HepG2 (cell line): ENCODE measurements around the gene ZNF24. TPM values are rescaled to one million over a fixed set of nuclear protein-coding genes. Genes with fewer than 3 reads are reported as not detected.

Source experiments
- AKAP8 ChIP-seq: sonication (generic); formaldehyde crosslinking; IDR thresholded peaks from 2 replicates; pipeline ENCODE4 v1.5.1; 2020; ENCODE audit warnings: mild to moderate bottlenecking, missing genetic modification reagents
- KLF13 ChIP-seq: sonication (generic); formaldehyde crosslinking; IDR thresholded peaks from 2 replicates; pipeline ENCODE4 v1.4.0; 2020; ENCODE audit warnings: mild to moderate bottlenecking, missing genetic modification reagents
- KLF9 ChIP-seq: IDR thresholded peaks from 2 replicates; pipeline ENCODE4 v1.6.1; 2016; ENCODE audit warnings: low read depth
- MZF1 ChIP-seq: sonication (generic); formaldehyde crosslinking; IDR thresholded peaks from 2 replicates; pipeline ENCODE4 v1.8.1; 2023; ENCODE audit warnings: mild to moderate bottlenecking, missing genetic modification reagents, borderline replicate concordance
- SMC3 ChIP-seq: IDR thresholded peaks from 2 replicates; pipeline ENCODE4 v1.6.1; 2011; ENCODE audit warnings: low read length, improper control_type of control experiment
- XBP1 ChIP-seq: sonication (generic); formaldehyde crosslinking; IDR thresholded peaks from 2 replicates; pipeline ENCODE4 v1.5.0; 2020; ENCODE audit warnings: missing genetic modification reagents
- ZMAT3 ChIP-seq: sonication (generic); formaldehyde crosslinking; conservative IDR thresholded peaks from 2 replicates; pipeline ENCODE4 v1.7.0; 2021; ENCODE audit warnings: missing genetic modification reagents
- polyA plus RNA-seq, 8 experiments: library from polyadenylated mRNA; depleted of rRNA in 3 of 8; stranded (reverse) in 7 of 8; unstranded in 1 of 8; fragments of >200 nt; fragmentation: Illumina TruSeq in 4 of 8; extraction: Trizol in 4 of 8; gene quantifications; 2 replicates each; pipeline versions ENCODE4 v1.2.1 to v1.2.3, GENCODE V29; 2011 to 2016; ENCODE audit warnings: low read depth in 4 of 8, missing spikeins in 1 of 8, mixed read lengths in 1 of 8; ENCODE audit not compliant: insufficient read depth in 1 of 8
- total RNA-seq, 5 experiments: library from RNA; depleted of rRNA; stranded (reverse); fragments of >200 nt; fragmentation: Illumina TruSeq; extraction: Trizol; gene quantifications; 2 replicates each; pipeline ENCODE4 v1.2.3, GENCODE V29; 2016; ENCODE audit warnings: low read depth in 1 of 5
- TF ChIP-seq, protein P1 (sequence below): sonication (generic); formaldehyde crosslinking; IDR thresholded peaks from 2 replicates; pipeline ENCODE4 v1.5.0; 2020; ENCODE audit warnings: mild to moderate bottlenecking, missing genetic modification reagents, borderline replicate concordance
- TF ChIP-seq, protein P2 (sequence below): sonication (generic); formaldehyde crosslinking; IDR thresholded peaks from 2 replicates; pipeline ENCODE4 v1.4.0; 2020; ENCODE audit warnings: mild to moderate bottlenecking, low read depth, missing genetic modification reagents
- TF ChIP-seq, protein P3 (sequence below): sonication (generic); formaldehyde crosslinking; IDR thresholded peaks from 2 replicates; pipeline ENCODE4 v1.8.1; 2023; ENCODE audit warnings: mild to moderate bottlenecking, missing genetic modification reagents
- TF ChIP-seq, protein P4 (sequence below): sonication (generic); formaldehyde crosslinking; IDR thresholded peaks from 2 replicates; pipeline ENCODE4; 2020; ENCODE audit warnings: missing genetic modification reagents, mild to moderate bottlenecking, borderline replicate concordance
- TF ChIP-seq, protein P5 (sequence below): sonication (generic); formaldehyde crosslinking; IDR thresholded peaks from 2 replicates; pipeline ENCODE4 v1.4.0; 2020; ENCODE audit warnings: missing genetic modification reagents

ZNF24 gene
- total and polyA plus RNA-seq, 2 of the 13 experiments (the other 11 are each of a cell fraction or from before 2014, with no cell fraction given): 19.5 to 41.1 TPM

DNA sequence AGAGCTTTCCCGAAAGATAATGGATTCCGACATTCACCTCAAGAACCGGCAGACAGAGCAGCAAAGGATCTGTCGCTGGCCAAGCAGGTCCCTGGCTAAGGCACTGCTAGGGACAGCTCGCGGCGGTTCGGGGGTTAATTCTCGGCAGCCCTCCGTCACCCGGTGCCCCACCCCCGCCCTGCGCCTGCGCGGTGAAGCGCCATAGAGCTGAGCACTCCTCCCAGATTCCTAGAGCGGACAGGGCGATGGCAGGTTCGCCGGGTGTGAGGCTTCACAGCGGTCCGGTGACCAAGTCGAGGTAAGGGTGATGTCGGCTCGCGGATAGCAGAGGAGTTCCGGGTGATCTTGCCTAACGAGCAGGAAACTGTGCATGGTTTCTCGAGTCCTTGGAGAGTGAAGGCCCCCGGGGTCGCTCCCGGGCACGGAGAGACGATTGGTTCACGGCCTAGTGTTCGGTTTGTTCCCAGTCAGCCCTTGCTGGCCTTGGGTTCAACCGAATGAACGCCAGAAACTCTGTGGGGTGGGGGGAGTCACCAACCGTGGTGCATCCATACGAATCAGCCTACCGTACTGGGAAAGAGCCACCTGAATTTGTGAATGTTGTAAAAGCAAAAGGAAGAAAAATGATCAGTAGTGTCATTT, 54.0 kb downstream of the ZNF24 start, which contains the start of gene ZSCAN30 (continued):
- TF ChIP-seq, protein P1, sequence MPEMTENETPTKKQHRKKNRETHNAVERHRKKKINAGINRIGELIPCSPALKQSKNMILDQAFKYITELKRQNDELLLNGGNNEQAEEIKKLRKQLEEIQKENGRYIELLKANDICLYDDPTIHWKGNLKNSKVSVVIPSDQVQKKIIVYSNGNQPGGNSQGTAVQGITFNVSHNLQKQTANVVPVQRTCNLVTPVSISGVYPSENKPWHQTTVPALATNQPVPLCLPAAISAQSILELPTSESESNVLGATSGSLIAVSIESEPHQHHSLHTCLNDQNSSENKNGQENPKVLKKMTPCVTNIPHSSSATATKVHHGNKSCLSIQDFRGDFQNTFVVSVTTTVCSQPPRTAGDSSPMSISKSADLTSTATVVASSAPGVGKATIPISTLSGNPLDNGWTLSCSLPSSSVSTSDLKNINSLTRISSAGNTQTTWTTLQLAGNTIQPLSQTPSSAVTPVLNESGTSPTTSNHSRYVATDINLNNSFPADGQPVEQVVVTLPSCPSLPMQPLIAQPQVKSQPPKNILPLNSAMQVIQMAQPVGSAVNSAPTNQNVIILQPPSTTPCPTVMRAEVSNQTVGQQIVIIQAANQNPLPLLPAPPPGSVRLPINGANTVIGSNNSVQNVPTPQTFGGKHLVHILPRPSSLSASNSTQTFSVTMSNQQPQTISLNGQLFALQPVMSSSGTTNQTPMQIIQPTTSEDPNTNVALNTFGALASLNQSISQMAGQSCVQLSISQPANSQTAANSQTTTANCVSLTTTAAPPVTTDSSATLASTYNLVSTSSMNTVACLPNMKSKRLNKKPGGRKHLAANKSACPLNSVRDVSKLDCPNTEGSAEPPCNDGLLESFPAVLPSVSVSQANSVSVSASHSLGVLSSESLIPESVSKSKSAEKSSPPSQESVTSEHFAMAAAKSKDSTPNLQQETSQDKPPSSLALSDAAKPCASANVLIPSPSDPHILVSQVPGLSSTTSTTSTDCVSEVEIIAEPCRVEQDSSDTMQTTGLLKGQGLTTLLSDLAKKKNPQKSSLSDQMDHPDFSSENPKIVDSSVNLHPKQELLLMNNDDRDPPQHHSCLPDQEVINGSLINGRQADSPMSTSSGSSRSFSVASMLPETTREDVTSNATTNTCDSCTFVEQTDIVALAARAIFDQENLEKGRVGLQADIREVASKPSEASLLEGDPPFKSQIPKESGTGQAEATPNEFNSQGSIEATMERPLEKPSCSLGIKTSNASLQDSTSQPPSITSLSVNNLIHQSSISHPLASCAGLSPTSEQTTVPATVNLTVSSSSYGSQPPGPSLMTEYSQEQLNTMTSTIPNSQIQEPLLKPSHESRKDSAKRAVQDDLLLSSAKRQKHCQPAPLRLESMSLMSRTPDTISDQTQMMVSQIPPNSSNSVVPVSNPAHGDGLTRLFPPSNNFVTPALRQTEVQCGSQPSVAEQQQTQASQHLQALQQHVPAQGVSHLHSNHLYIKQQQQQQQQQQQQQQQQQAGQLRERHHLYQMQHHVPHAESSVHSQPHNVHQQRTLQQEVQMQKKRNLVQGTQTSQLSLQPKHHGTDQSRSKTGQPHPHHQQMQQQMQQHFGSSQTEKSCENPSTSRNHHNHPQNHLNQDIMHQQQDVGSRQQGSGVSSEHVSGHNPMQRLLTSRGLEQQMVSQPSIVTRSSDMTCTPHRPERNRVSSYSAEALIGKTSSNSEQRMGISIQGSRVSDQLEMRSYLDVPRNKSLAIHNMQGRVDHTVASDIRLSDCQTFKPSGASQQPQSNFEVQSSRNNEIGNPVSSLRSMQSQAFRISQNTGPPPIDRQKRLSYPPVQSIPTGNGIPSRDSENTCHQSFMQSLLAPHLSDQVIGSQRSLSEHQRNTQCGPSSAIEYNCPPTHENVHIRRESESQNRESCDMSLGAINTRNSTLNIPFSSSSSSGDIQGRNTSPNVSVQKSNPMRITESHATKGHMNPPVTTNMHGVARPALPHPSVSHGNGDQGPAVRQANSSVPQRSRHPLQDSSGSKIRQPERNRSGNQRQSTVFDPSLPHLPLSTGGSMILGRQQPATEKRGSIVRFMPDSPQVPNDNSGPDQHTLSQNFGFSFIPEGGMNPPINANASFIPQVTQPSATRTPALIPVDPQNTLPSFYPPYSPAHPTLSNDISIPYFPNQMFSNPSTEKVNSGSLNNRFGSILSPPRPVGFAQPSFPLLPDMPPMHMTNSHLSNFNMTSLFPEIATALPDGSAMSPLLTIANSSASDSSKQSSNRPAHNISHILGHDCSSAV (CRISPR knock-in tag): no peak
- TF ChIP-seq, protein P2, sequence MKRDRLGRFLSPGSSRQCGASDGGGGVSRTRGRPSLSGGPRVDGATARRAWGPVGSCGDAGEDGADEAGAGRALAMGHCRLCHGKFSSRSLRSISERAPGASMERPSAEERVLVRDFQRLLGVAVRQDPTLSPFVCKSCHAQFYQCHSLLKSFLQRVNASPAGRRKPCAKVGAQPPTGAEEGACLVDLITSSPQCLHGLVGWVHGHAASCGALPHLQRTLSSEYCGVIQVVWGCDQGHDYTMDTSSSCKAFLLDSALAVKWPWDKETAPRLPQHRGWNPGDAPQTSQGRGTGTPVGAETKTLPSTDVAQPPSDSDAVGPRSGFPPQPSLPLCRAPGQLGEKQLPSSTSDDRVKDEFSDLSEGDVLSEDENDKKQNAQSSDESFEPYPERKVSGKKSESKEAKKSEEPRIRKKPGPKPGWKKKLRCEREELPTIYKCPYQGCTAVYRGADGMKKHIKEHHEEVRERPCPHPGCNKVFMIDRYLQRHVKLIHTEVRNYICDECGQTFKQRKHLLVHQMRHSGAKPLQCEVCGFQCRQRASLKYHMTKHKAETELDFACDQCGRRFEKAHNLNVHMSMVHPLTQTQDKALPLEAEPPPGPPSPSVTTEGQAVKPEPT (CRISPR knock-in tag): no peak
- TF ChIP-seq ZMAT3 (CRISPR knock-in tag) (peak; percentile 97; the same call in 1 of the 2 replicates), SMC3 (no peak), MZF1 (CRISPR knock-in tag) (no peak), AKAP8 (CRISPR knock-in tag) (no peak), XBP1 (CRISPR knock-in tag) (peak; percentile 57; the same call in 1 of the 2 replicates), KLF9 (peak; percentile 57; the same call in 1 of the 2 replicates), KLF13 (no peak)
- TF ChIP-seq, protein P3, sequence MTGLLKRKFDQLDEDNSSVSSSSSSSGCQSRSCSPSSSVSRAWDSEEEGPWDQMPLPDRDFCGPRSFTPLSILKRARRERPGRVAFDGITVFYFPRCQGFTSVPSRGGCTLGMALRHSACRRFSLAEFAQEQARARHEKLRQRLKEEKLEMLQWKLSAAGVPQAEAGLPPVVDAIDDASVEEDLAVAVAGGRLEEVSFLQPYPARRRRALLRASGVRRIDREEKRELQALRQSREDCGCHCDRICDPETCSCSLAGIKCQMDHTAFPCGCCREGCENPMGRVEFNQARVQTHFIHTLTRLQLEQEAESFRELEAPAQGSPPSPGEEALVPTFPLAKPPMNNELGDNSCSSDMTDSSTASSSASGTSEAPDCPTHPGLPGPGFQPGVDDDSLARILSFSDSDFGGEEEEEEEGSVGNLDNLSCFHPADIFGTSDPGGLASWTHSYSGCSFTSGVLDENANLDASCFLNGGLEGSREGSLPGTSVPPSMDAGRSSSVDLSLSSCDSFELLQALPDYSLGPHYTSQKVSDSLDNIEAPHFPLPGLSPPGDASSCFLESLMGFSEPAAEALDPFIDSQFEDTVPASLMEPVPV: no peak
- TF ChIP-seq, protein P4, sequence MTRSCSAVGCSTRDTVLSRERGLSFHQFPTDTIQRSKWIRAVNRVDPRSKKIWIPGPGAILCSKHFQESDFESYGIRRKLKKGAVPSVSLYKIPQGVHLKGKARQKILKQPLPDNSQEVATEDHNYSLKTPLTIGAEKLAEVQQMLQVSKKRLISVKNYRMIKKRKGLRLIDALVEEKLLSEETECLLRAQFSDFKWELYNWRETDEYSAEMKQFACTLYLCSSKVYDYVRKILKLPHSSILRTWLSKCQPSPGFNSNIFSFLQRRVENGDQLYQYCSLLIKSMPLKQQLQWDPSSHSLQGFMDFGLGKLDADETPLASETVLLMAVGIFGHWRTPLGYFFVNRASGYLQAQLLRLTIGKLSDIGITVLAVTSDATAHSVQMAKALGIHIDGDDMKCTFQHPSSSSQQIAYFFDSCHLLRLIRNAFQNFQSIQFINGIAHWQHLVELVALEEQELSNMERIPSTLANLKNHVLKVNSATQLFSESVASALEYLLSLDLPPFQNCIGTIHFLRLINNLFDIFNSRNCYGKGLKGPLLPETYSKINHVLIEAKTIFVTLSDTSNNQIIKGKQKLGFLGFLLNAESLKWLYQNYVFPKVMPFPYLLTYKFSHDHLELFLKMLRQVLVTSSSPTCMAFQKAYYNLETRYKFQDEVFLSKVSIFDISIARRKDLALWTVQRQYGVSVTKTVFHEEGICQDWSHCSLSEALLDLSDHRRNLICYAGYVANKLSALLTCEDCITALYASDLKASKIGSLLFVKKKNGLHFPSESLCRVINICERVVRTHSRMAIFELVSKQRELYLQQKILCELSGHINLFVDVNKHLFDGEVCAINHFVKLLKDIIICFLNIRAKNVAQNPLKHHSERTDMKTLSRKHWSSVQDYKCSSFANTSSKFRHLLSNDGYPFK (CRISPR knock-in tag): peak; percentile 90
- TF ChIP-seq, protein P5, sequence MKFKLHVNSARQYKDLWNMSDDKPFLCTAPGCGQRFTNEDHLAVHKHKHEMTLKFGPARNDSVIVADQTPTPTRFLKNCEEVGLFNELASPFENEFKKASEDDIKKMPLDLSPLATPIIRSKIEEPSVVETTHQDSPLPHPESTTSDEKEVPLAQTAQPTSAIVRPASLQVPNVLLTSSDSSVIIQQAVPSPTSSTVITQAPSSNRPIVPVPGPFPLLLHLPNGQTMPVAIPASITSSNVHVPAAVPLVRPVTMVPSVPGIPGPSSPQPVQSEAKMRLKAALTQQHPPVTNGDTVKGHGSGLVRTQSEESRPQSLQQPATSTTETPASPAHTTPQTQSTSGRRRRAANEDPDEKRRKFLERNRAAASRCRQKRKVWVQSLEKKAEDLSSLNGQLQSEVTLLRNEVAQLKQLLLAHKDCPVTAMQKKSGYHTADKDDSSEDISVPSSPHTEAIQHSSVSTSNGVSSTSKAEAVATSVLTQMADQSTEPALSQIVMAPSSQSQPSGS (CRISPR knock-in tag): peak; percentile 84
